Activated T-helper 2 cell treated with anti-CD3 and anti-CD28 coated beads, Interferon-gamma antibody, Interleukin-2, Interleukin-4, amounts not matched to agents 10 μg/mL and 5 μg/mL and 100 μg/mL, durations not matched to agents 14 hours and 24 hours and 36 hours (primary cell): Measurements from ENCODE around the gene CFAP100. TPM values are rescaled to one million over a fixed set of nuclear protein-coding genes. Genes with fewer than 3 reads are reported as not detected.

Experiments used
- DNase-seq: peaks from one replicate; pipeline ENCODE4 v3.0.0; 2021; ENCODE audit warnings: low spot score
- H3K27ac Mint-ChIP-seq: one replicate; pipeline ENCODE4 v1.8.0; 2021; ENCODE audit warnings: mixed read lengths
- H3K27me3 Mint-ChIP-seq: one replicate; pipeline ENCODE4 v1.8.0; 2021; ENCODE audit warnings: low read depth, mixed read lengths
- H3K36me3 Mint-ChIP-seq: one replicate; pipeline ENCODE4 v1.8.0; 2021; ENCODE audit warnings: low read depth, mixed read lengths
- H3K4me1 Mint-ChIP-seq: one replicate; pipeline ENCODE4 v1.8.0; 2021; ENCODE audit warnings: low read depth, mixed read lengths
- H3K4me3 Mint-ChIP-seq: one replicate; pipeline ENCODE4 v1.8.0; 2021; ENCODE audit warnings: low read depth, mild to moderate bottlenecking, moderate library complexity, mixed read lengths
- H3K9me3 Mint-ChIP-seq: one replicate; pipeline ENCODE4 v1.8.0; 2021; ENCODE audit warnings: mixed read lengths
- intact Hi-C: fragments of 100-400 bp; cut with micrococcal nuclease; formaldehyde crosslinking; loops from one replicate; pipeline ENCODE4 v1.15.1; 2023
- total RNA-seq: library from RNA; stranded (reverse); gene quantifications from 2 replicates; pipeline ENCODE4 v1.2.3, GENCODE V29; 2022

The CFAP100 gene
- total RNA-seq, 1 donor from 2014 or later, result not detected

- Mint-ChIP-seq H3K4me3 (no peak overlapping the region), H3K9me3 (no peaks in the 10 kb centered on the region), H3K4me1 (peaks cover 8% of the 10 kb centered on the region), H3K36me3 (no peaks in the 10 kb centered on the region), H3K27ac (no peak overlapping the region), H3K27me3 (peaks cover 39% of the 10 kb centered on the region)
- intact Hi-C loops, result no loop called here
- no peak for DNase-seq
These were observed 34.0 kb upstream of the CFAP100 start for GRCh38 chr3:126360714-126361060.

- H3K4me3 Mint-ChIP-seq, result no peak overlapping the region
- no peak for DNase-seq
- H3K4me1 Mint-ChIP-seq, result peaks cover 7% of the 10 kb centered on the region
- peaks cover 35% of the 10 kb centered on the region for H3K27me3 Mint-ChIP-seq
- H3K27ac Mint-ChIP-seq, result no peak overlapping the region
- H3K9me3 Mint-ChIP-seq, result no peaks in the 10 kb centered on the region
- no peaks in the 10 kb centered on the region for H3K36me3 Mint-ChIP-seq
- intact Hi-C loops, result no loop called here
These were observed 33.5 kb upstream of the CFAP100 start for GRCh38 chr3:126361211-126361610.

- no peak for DNase-seq
- peaks cover 17% of the 10 kb centered on the region for H3K27me3 Mint-ChIP-seq
- no peaks in the 10 kb centered on the region for H3K9me3 Mint-ChIP-seq
- peaks cover 1% of the 10 kb centered on the region for H3K4me1 Mint-ChIP-seq
- no peaks in the 10 kb centered on the region for H3K36me3 Mint-ChIP-seq
- H3K27ac Mint-ChIP-seq, result no peak overlapping the region
- intact Hi-C loops, result no loop called here
- H3K4me3 Mint-ChIP-seq, result no peak overlapping the region
These were observed 30.5 kb upstream of the CFAP100 start for GRCh38 chr3:126364130-126364695.

GRCh38 chr3:126364731-126365301 is 29.9 kb upstream of the CFAP100 start:
- Mint-ChIP-seq H3K4me1 (peaks cover 1% of the 10 kb centered on the region), H3K36me3 (no peaks in the 10 kb centered on the region), H3K27ac (no peak overlapping the region), H3K27me3 (peaks cover 11% of the 10 kb centered on the region), H3K4me3 (no peak overlapping the region), H3K9me3 (no peaks in the 10 kb centered on the region)
- DNase-seq, result no peak
- intact Hi-C loops, result no loop called here

- H3K27ac Mint-ChIP-seq, result no peak overlapping the region
- peaks cover 1% of the 10 kb centered on the region for H3K4me1 Mint-ChIP-seq
- no peak for DNase-seq
- intact Hi-C loops, result no loop called here
- H3K27me3 Mint-ChIP-seq, result peaks cover 6% of the 10 kb centered on the region
- H3K9me3 Mint-ChIP-seq, result no peaks in the 10 kb centered on the region
- H3K36me3 Mint-ChIP-seq, result no peaks in the 10 kb centered on the region
- H3K4me3 Mint-ChIP-seq, result no peak overlapping the region
These were observed 29.1 kb upstream of the CFAP100 start for GRCh38 chr3:126365351-126366277.

GRCh38 chr3:126367316-126367805 is 27.3 kb upstream of the CFAP100 start:
- Mint-ChIP-seq H3K27me3 (peaks cover 1% of the 10 kb centered on the region), H3K4me1 (peaks cover under 1% of the 10 kb centered on the region), H3K27ac (no peak overlapping the region), H3K36me3 (no peaks in the 10 kb centered on the region), H3K9me3 (no peaks in the 10 kb centered on the region), H3K4me3 (no peak overlapping the region)
- intact Hi-C loops, result no loop called here
- no peak for DNase-seq

GRCh38 chr3:126369490-126369889 is 25.2 kb upstream of the CFAP100 start:
- Mint-ChIP-seq H3K36me3 (no peaks in the 10 kb centered on the region), H3K9me3 (no peaks in the 10 kb centered on the region), H3K4me1 (no peaks in the 10 kb centered on the region), H3K27me3 (no peaks in the 10 kb centered on the region), H3K4me3 (no peak overlapping the region), H3K27ac (no peak overlapping the region)
- DNase-seq, result no peak
- intact Hi-C loops, result no loop called here

GRCh38 chr3:126370055-126370454 is 24.7 kb upstream of the CFAP100 start:
- intact Hi-C loops, result no loop called here
- no peaks in the 10 kb centered on the region for H3K36me3 Mint-ChIP-seq
- no peaks in the 10 kb centered on the region for H3K9me3 Mint-ChIP-seq
- no peak for DNase-seq
- no peaks in the 10 kb centered on the region for H3K4me1 Mint-ChIP-seq
- no peaks in the 10 kb centered on the region for H3K27me3 Mint-ChIP-seq
- no peak overlapping the region for H3K4me3 Mint-ChIP-seq
- no peak overlapping the region for H3K27ac Mint-ChIP-seq

- H3K9me3 Mint-ChIP-seq, result no peaks in the 10 kb centered on the region
- no peak for DNase-seq
These were observed 24.1 kb upstream of the CFAP100 start for GRCh38 chr3:126370606-126371005.

GRCh38 chr3:126371096-126371705 is 23.5 kb upstream of the CFAP100 start:
- no peak for DNase-seq
- Mint-ChIP-seq H3K36me3 (no peaks in the 10 kb centered on the region), H3K27me3 (no peaks in the 10 kb centered on the region), H3K27ac (no peak overlapping the region), H3K4me3 (no peak overlapping the region), H3K4me1 (no peaks in the 10 kb centered on the region), H3K9me3 (no peaks in the 10 kb centered on the region)
- intact Hi-C loops, result no loop called here

More at GRCh38 chr3:126370606-126371005, 24.1 kb upstream of the CFAP100 start:
- H3K36me3 Mint-ChIP-seq, result no peaks in the 10 kb centered on the region
- no peaks in the 10 kb centered on the region for H3K4me1 Mint-ChIP-seq
- intact Hi-C loops, result no loop called here
- H3K27ac Mint-ChIP-seq, result no peak overlapping the region
- H3K4me3 Mint-ChIP-seq, result no peak overlapping the region
- no peaks in the 10 kb centered on the region for H3K27me3 Mint-ChIP-seq

GRCh38 chr3:126372413-126373145 is 22.1 kb upstream of the CFAP100 start:
- H3K27ac Mint-ChIP-seq, result no peak overlapping the region
- DNase-seq, result no peak
- H3K27me3 Mint-ChIP-seq, result no peaks in the 10 kb centered on the region
- intact Hi-C loops, result no loop called here
- no peak overlapping the region for H3K4me3 Mint-ChIP-seq
- no peaks in the 10 kb centered on the region for H3K9me3 Mint-ChIP-seq
- no peaks in the 10 kb centered on the region for H3K4me1 Mint-ChIP-seq
- H3K36me3 Mint-ChIP-seq, result no peaks in the 10 kb centered on the region

GRCh38 chr3:126373146-126373613 is 21.5 kb upstream of the CFAP100 start:
- Mint-ChIP-seq H3K27me3 (no peaks in the 10 kb centered on the region), H3K4me1 (no peaks in the 10 kb centered on the region), H3K36me3 (no peaks in the 10 kb centered on the region), H3K9me3 (no peaks in the 10 kb centered on the region), H3K27ac (no peak overlapping the region), H3K4me3 (no peak overlapping the region)
- no peak for DNase-seq
- intact Hi-C loops, result no loop called here
